Lower lobe of right lung (tissue), 2 donors: ENCODE measurements around the gene S100A12. TPM values are rescaled to one million over a fixed set of nuclear protein-coding genes. Genes with fewer than 3 reads are reported as not detected.

Experiments used
- ATAC-seq, 2 donors: fragments of 200-7000 bp; cut with Tn5 transposase; one replicate each; pipeline ENCODE4 v1.9.1; 2020 to 2022; ENCODE audit warnings: mild to moderate bottlenecking in 2 of 2, moderate library complexity in 2 of 2
- DNase-seq: peaks from one replicate; pipeline ENCODE4 v3.0.0-alpha.2; 2020
- H3K27ac ChIP-seq: fragments of 200-600 bp; one replicate; pipeline ENCODE4 v1.8.0; 2022
- H3K27me3 ChIP-seq: fragments of 200-600 bp; one replicate; pipeline ENCODE4 v1.8.0; 2022; ENCODE audit warnings: low read depth
- H3K36me3 ChIP-seq: fragments of 200-600 bp; one replicate; pipeline ENCODE4 v1.8.0; 2022; ENCODE audit warnings: mild to moderate bottlenecking
- H3K4me1 ChIP-seq: fragments of 200-600 bp; one replicate; pipeline ENCODE4 v1.8.0; 2022
- H3K4me3 ChIP-seq: fragments of 200-600 bp; one replicate; pipeline ENCODE4 v1.8.0; 2022; ENCODE audit warnings: mild to moderate bottlenecking
- H3K9me3 ChIP-seq: fragments of 200-600 bp; one replicate; pipeline ENCODE4 v1.8.0; 2022
- intact Hi-C: fragments of 100-400 bp; cut with DNase I; formaldehyde crosslinking; loops from one replicate; pipeline ENCODE4 v1.11.0; 2022
- total RNA-seq: library from RNA; stranded (reverse); fragmentation: NEBNext Ultra II Directional; extraction: Animal tissue kit (Norgen Biotek cat#: 25700); gene quantifications from one replicate; pipeline ENCODE4 v1.2.1, GENCODE V29; 2021
- TF ChIP-seq, protein P1 (sequence below): fragments of 200-600 bp; IDR thresholded peaks from one replicate; pipeline ENCODE4 v1.8.0; 2022; ENCODE audit warnings: antibody characterized with exemption, mild to moderate bottlenecking
- donor health status: DM: no; HTN: yes; CAD: no; lungs with severe emphysema.

The S100A12 gene
- total RNA-seq, 1 donor from 2014 or later = 54.9 TPM

DNA sequence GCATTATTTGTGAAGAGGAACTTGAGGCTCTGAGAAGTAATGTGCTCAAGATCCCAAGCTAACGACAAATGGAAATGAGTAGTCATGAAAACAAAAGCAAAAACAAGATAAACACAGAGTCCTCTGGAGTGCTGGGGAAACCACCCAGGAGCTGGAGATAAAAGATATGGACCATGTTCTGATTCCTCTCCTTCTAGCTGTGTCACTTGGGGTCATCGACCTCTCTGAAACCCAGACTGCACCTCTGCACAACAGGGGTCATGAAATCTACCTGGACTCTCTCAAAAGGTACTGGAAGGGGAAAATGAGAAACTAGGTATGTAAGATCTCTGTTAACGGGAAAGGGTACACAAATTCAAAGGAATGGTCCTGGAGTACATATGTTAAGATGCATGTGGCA, 33.2 kb downstream of the S100A12 start:
- Histone ChIP-seq H3K36me3 (no peaks in the 10 kb centered on the region), H3K4me1 (peaks cover 23% of the 10 kb centered on the region), H3K9me3 (no peaks in the 10 kb centered on the region), H3K27ac (no peak overlapping the region), H3K27me3 (peaks cover 22% of the 10 kb centered on the region), H3K4me3 (no peak overlapping the region)
- ATAC-seq (no peak), DNase-seq (no peak)
- TF ChIP-seq, protein P1, sequence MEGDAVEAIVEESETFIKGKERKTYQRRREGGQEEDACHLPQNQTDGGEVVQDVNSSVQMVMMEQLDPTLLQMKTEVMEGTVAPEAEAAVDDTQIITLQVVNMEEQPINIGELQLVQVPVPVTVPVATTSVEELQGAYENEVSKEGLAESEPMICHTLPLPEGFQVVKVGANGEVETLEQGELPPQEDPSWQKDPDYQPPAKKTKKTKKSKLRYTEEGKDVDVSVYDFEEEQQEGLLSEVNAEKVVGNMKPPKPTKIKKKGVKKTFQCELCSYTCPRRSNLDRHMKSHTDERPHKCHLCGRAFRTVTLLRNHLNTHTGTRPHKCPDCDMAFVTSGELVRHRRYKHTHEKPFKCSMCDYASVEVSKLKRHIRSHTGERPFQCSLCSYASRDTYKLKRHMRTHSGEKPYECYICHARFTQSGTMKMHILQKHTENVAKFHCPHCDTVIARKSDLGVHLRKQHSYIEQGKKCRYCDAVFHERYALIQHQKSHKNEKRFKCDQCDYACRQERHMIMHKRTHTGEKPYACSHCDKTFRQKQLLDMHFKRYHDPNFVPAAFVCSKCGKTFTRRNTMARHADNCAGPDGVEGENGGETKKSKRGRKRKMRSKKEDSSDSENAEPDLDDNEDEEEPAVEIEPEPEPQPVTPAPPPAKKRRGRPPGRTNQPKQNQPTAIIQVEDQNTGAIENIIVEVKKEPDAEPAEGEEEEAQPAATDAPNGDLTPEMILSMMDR = no peak
- intact Hi-C loops = no loop called here

DNA sequence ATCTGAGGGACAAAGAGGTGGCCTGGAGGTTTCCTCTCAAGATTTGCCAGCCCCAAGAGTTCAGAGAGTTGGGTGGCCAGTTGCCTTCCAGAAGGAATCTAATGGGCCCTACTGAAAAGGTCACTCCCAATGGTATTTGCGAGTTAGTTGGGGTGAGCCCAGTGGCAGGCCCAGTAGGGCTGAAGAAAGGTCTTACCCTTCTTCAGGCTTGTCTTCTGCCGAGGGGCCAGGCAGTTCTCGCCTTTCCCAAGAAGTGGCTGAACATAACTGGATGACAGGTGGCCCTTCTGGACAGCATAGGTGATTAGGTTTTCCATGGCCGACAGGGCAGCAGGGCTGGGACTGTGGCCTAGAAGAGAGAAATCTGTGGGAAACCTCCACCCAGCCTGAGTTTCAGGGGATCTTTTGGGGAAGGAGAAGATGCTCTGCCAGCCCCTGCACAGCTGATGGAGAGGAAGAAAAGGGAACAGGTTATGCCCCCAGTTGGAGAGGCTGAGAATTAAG, 33.9 kb downstream of the S100A12 start:
- no peaks in the 10 kb centered on the region for H3K9me3 ChIP-seq
- H3K27me3 ChIP-seq = peaks cover 16% of the 10 kb centered on the region
- H3K4me1 ChIP-seq = peaks cover 21% of the 10 kb centered on the region
- TF ChIP-seq, protein P1 = no peak
- no peak overlapping the region for H3K27ac ChIP-seq
- DNase-seq (no peak), ATAC-seq (no peak)
- no peak overlapping the region for H3K4me3 ChIP-seq
- intact Hi-C loops = no loop called here
- no peaks in the 10 kb centered on the region for H3K36me3 ChIP-seq

DNA sequence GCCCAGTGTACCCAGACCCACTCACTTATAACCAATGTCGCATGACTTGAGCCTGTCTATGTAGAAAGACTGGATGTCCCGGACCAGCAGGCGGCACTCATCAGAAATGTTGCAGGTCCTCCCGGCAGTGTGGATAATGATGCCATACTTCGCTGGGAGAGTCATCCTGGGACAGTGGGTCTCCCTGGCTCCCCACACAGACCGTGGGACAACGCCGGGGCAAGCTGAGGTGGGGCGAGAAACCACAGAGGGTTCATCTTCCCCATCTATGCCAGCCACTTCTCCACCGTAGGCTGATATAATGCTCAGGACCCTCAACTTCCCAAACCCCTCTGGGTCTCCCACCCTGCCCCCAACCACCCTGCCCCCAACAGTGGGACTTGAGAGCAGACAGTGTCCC, 35.1 kb downstream of the S100A12 start:
- Histone ChIP-seq H3K27me3 (peaks cover 12% of the 10 kb centered on the region), H3K27ac (no peak overlapping the region), H3K4me1 (peaks cover 16% of the 10 kb centered on the region), H3K36me3 (no peaks in the 10 kb centered on the region), H3K4me3 (no peak overlapping the region), H3K9me3 (no peaks in the 10 kb centered on the region)
- ATAC-seq (no peak), DNase-seq (no peak)
- TF ChIP-seq, protein P1 = no peak
- intact Hi-C loops = no loop called here

DNA sequence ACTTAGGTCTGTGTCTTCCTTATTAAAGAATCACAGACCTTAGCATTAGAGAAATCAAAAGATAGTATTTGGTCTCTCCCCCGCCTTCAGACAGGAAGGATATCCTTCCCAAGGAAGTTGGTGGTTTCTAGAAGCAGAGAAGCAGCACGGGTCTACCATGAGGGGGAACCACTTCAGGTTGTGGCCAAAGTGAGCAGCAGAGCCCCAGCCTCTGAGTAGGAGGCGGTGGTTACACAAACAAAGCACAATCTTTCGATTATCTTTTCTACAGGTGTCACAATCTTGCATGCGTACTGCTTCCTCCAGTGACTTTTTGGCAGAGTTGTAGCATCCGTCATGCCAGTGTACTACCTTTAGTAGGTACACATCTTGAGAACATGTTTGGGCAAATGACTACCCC, 35.6 kb downstream of the S100A12 start:
- no peak overlapping the region for H3K4me3 ChIP-seq
- H3K4me1 ChIP-seq = peaks cover 10% of the 10 kb centered on the region
- no peak for ATAC-seq
- H3K9me3 ChIP-seq = no peaks in the 10 kb centered on the region
- H3K27ac ChIP-seq = no peak overlapping the region
- TF ChIP-seq, protein P1 = no peak
- peaks cover 12% of the 10 kb centered on the region for H3K27me3 ChIP-seq
- H3K36me3 ChIP-seq = no peaks in the 10 kb centered on the region
- intact Hi-C loops = no loop called here
- DNase-seq = no peak

DNA sequence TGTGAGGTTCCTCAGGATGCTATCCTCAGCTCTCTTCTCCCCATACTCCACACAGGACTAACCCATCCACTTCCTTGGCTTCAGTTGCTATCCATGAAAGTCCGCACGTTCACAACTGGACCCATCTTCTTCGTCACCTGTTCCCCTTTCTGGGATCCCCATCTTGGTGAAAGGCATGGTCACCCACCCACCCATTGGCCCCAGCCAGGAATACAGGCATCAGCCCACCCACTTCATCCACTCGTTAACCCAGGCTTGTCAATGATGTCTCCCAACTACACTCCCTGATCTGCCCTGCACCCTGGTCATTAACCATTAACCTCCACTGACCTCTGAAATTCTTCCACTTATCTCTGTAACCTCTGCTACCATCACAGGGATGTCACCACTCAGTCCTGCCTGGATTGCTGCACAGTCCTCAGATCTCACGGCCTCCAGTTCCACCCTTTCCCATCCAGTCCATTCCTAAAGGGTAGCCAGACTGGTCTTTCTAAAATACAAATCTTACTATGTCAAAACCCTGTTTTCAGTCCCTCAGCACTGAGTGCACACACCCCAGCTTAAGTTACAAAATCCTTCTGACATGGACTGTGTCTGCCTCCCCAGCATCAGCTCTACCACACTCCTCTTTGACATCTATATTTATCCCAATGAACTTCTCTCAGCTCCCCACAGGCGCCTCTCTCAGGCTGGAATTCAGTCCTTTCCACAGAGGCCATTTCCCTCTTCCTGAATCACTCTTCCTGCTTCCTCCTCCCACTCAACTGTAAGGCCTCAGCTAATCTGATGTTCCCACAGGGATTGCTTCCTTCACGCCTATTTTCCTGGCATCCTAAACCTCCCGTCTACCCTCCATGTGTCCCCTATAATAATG, 37.2 kb downstream of the S100A12 start:
- TF ChIP-seq, protein P1 = no peak
- intact Hi-C loops = no loop called here
- H3K27me3 ChIP-seq = peaks cover 12% of the 10 kb centered on the region
- no peaks in the 10 kb centered on the region for H3K9me3 ChIP-seq
- no peaks in the 10 kb centered on the region for H3K36me3 ChIP-seq
- no peak overlapping the region for H3K4me3 ChIP-seq
- H3K4me1 ChIP-seq = no peaks in the 10 kb centered on the region
- no peak for DNase-seq
- no peak for ATAC-seq
- no peak overlapping the region for H3K27ac ChIP-seq
